ENCODE data around the gene PCK2. TPM values are rescaled to one million over a fixed set of nuclear protein-coding genes. Genes with fewer than 3 reads are reported as not detected.
A peak's percentile ranks its signal among the peaks of the same experiment; 100 is the strongest.
"Not testable (repeated sequence)": the region's sequence is repeated elsewhere in the genome, so short reads cannot be mapped to it uniquely, and the experiment has no call there.

PCK2 gene
- 122 TPM for polyA plus RNA-seq (2013, experiment 1 of 2; ENCODE audit: insufficient read length)
- polyA plus RNA-seq (2013, experiment 2 of 2; ENCODE audit: insufficient read length): 58.7 TPM

DNA sequence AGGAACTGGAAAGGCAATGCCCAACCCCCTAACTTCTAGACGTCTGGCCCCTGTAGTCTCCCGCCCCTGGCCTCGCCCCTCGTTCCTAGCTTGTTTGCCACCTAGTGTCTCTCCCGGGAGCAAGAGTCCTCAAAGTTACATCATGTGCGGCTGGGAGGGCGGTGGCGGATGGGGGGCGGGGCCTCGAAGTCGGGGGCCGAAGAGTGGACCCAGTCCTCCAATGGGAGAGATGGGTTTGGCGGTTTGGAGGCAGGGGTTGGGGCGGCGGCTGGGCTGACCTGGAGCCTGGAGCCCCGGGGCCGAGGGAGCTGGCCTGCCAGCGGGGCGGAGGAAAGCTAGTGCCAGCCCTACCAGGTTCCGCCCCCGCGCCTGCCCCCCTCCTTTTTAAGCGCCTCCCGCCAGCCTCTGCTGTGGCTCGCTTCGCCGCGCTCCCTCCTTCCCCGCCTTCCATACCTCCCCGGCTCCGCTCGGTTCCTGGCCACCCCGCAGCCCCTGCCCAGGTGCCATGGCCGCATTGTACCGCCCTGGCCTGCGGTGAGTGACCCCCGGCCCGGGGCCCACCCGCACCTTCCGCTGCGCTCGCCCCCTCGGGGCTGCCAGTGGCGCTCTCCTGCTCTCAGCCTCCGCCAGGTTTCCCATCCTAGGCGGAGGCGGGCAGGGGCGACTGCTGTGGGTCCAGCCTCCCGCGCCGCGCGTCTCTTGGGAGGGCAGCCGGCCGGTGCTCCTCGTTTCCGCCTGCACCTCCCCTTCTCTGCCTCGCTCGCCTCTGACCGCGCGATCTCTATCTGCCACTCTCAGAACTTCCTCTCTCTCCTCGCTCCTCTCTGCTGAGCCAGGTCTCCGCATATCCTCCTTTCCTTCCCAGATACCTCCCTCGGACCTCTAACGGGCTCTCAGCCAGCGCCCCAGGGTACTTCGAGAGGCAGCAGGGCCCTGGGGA lies at the start of gene PCK2:
PCK2 (plus strand) TSS at position 411 of the 940 bp plus-strand sequence; CDS start at position 506, 95 bp downstream.
- peak; percentile 98 for DNase-seq

DNA sequence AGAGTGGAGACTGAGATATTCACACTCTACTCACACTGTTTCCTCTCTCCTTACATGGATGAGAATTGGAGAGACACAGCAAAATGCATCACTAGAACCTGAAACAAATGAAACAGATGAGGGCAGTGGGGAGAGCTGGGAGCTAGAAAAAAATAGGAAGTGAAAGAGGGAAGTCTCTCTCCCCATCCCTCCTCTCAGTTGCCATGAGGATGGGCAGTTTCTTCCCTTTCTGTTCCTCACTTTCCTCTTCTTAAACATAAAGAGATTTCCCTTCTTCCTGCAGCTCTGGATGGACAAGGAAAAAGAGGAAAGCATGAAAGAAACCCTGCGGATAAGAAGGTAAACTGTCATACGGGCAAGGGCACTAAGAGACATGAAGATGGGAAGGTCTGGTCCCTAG lies 45.1 kb upstream of the PCK2 start:
- not testable (repeated sequence) for DNase-seq

DNA sequence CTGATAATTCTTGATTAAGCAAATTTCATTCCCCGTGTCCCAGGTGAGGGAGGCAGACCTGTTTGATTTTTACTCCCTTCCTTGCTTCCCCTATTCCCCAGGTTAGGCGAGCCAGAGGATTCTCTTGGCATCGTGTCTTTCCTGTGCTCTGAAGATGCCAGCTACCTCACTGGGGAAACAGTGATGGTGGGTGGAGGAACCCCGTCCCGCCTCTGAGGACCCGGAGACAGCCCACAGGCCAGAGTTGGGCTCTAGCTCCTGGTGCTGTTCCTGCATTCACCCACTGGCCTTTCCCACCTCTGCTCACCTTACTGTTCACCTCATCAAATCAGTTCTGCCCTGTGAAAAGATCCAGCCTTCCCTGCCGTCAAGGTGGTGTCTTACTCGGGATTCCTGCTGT lies 43.4 kb upstream of the PCK2 start:
- DNase-seq: not testable (repeated sequence)

DNA sequence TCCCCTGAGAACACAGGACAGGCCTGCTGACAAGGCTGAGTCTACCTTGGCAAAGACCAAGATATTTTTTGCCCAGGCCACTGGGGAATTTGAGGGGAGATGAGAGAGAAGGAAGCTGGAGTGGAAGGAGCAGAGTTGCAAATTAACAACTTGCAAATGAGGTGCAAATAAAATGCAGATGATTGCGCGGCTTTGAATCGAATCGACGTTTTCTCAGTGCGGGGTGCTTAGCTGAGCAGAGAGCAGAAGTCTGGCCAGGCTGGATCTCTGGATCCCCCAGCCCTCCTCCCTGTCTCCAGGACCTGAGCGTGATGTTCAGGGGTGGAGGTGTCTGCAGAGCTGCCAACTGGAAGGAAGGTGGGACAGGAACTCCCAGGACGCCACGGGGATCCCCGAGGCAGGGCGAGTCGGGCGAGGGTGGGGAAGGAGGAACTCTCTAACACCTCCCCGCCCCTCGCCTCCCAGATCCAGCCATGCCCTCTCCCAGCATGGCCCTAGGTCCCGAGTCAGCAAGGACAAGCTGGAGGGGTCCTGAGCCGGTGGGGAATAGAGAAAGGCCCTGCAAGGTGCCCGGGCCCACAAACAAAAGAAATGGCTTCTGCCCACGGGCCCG lies 42.8 kb upstream of the PCK2 start:
- no peak for DNase-seq

DNA sequence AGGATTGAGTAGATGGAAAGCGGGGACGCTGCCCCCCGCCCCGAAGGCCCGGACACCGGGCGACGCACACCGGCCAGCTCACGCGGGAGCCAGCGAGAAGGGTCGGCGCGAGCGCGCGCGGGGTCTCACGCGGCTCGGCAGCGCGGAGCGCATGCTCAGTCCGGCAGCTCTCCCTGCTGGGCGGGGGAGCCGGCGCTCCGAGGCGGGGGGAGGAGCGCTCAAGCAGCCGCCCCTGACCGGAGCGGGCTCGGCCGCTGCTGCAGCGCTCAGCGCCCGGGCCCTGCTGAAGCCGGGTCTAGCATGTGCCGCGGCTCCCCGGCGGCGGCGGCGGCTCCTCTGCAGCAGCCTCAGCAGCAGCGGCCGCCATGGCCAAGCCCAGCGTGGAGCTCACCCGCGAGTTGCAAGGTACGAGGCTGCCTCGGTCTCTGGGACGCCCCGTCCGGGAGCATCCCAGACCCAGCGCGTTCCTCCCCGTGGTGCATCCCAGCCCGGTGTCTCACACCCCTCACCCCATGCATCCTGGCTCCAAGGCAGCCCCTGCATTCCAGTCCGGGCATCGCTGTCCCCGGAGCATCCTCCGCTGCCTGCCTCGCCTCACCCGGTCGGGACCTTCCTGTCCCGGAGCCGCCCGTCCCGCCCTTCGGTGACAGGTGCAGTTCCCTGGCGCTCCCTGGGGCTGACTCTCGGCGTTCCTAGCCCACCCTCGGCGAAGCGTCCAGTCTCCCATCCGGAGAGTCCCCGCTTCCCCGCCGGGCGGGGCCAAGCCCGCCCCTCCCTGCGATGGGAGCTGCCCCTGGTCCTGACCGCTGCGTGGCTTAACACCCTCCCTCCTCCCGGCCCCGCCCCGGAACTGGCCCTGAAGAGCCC lies 42.1 kb upstream of the PCK2 start, which contains the start of gene CARMIL3:
CARMIL3 (plus strand) TSS at position 221 of the 867 bp plus-strand sequence; CDS start at position 366, 145 bp downstream.
- peak; percentile 54 for DNase-seq

DNA sequence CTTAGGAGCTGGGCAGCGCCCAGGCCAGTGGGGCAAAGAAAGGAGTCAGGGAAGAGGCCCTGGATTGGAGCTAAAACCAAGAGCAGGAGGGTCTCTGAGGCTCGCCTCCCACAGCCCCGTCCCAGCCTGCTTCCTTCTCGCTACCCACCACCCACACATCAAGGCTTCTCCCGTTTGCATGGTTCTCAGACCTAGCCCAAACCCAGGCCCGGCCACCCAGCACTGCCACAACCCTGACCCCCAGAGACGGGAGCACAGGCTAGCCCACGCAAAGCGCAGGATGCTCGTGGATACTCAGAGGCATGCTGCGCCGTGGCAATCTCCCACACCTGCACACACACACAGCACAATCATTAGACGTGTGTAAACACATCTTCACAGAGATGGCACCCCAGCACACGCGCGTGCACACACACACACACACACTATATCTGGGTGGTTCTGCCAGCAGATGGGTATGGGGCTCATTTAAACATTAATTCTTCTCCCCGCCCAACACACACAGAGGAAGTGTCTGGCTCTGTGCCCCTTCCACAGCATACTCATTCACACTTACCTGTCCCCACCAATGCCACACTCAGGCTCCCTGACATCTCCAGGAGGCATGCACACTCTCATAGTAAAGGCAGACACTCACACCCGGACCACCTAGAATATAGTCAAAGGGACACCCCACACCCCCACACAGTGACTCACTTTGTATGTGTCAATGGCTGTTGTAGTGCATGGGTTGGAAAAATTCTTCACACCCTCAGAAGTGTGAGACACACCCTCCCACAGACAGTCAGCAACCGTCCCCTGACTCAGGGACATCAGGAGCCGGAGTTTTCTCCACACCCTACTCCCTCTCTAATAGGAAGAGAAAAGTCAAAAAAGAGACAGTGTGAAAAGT lies 41.2 kb upstream of the PCK2 start:
- DNase-seq: no peak

DNA sequence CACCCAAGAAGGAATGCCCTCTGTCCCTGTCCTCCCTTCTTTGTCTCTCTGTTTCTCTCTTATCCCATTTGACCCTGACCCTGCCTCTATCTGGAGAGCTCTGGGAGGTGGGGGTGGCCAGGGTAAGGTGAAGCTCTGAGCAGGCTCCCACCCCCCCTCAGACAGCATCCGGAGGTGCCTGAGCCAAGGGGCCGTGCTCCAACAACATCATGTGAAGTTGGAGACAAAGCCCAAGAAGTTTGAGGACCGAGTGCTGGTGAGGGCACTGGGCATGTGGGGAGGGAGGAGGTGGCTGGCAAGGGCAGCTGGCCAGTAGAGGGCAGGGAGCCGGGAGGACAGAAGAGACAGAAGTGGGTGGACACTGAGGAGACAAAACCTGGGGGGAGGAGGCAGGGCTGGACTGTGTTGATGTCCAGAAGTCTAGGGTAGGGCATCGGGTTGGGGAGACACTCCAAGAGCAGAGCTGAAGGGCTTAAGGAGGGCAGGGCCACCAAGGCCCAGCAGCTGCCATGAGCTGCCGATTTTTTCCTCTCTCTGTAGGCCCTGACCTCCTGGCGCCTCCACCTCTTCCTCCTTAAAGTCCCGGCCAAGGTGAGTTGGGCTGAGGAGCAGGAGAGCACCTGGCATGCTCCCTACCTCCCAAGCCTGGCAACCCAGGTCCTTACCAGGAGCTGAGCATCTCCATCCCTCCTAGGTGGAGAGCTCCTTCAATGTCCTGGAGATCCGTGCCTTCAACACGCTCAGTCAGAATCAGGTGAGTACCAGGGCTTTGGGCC lies 40.4 kb upstream of the PCK2 start:
- no peak for DNase-seq

DNA sequence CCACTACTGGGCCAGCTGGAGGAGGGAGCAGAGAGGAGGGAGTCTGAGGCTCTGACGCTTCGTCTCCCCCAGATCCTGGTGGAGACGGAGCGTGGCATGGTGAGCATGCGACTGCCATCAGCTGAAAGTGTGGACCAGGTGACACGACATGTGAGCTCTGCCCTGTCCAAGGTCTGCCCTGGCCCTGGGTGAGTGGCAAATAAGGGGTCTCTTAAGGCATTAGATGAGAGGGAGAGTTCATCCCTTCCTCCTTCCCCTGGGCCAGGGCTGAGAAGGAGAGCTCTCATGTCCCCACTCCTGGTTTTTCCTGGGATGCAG lies 39.8 kb upstream of the PCK2 start:
- no peak for DNase-seq

DNA sequence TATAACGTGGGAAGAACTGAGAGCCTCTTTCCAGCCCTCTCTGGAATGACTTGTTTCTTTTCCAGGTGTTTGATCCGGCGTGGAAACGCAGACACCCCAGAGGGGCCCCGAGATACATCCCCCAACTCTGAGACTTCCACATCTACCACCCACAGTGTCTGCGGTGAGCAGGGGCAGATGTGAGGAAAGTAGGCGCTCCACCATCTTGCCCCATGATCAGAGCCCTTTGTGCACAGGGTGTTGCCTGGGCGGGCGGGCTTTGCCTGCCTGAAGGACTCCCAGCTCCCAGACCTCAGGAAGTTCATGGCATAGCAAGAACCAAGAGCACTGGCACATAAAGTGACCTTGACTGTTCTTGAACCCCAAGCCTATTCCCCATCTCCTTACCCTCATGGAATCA lies 39.5 kb upstream of the PCK2 start:
- DNase-seq: no peak

DNA sequence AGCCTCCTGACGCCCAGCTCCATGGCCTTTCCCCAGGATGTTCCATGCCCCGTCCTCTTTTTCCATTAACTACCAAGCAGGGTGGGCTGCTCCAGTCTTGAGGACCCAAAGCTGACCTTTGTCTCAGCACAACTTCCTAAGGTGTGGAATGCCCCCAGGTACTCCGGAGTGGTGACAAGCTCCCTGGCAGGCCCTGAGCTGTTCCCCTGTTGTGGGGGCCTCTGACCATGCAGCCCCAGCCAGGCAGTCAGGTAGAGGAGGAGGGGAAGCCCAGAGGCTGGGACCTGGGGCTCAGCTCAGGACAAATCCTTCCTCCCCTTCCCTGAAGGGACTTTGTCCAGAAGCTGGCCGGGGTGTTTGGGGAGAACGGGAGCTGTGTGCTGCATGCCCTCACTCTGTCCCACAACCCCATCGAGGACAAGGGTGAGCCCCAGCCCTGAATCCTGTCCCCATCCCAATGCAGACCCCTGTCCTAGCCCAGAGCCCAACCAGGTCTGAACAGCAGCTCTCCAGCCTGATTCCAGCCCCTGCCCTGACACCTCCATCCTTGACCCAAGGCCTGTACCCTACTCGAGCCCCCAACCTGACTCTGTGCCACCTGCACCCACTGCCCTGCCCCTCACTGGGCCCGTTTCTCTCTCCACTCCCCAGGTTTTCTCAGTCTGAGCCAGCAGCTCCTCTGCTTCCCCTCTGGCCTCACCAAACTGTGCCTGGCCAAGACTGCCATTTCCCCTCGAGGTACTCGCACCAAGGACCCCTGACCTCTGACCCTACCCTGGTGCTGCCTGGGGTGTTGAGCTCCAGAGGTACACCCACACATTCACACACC lies 37.9 kb upstream of the PCK2 start:
- no peak for DNase-seq

DNA sequence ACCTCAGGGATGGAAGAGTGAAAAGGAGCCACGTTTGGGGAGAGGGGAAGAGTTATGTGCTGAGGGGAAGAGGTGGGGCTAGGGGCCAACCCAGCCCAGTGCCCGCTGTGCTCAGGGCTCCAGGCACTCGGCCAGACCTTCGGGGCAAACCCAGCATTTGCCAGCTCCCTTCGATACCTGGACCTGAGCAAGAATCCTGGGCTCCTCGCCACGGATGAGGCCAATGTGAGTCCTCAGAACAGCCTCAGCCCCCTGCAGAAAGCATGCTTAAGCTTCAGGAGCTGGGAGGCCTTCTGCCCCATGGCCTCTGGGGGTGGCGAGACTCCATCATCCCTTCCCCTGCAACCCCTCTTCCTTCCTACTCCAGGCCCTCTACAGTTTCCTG lies 37.3 kb upstream of the PCK2 start:
- no peak for DNase-seq

DNA sequence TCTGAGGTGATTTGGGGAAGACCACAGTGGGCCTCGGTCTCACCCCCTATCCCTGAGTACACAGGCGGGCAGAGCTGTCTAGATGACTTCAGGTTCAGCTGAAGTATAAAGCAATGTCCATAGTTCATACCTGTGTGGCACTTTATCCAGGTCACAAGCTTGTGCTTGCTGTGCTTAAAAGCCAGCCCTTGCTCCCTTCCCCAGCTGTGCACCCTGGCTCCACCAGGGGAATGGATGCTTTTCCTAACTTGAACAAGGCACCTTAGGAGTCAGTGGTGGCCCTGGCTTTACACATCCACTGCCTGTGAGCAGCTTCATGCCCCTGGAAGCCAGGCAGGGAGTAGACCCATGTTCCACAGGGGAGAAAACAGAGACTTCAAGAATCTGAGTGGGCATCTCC lies 36.8 kb upstream of the PCK2 start:
- no peak for DNase-seq

DNA sequence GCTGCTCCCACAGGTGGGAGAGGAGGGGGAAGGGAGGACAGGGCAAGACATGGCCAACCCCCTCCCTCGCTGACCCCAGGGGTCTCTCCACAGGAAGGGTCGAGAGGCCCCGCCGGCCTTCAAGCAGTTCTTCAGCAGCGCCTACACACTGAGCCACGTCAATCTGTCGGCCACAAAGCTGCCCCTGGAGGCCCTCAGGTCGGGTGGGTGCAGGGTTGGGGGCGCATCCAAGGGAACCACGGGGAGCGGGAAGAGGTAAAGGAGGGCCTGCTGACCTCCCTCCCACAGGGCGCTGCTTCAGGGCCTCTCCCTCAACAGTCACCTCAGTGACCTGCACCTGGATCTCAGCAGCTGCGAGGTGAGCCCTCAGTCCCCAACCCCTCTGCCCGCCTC lies 36.2 kb upstream of the PCK2 start:
- no peak for DNase-seq

DNA sequence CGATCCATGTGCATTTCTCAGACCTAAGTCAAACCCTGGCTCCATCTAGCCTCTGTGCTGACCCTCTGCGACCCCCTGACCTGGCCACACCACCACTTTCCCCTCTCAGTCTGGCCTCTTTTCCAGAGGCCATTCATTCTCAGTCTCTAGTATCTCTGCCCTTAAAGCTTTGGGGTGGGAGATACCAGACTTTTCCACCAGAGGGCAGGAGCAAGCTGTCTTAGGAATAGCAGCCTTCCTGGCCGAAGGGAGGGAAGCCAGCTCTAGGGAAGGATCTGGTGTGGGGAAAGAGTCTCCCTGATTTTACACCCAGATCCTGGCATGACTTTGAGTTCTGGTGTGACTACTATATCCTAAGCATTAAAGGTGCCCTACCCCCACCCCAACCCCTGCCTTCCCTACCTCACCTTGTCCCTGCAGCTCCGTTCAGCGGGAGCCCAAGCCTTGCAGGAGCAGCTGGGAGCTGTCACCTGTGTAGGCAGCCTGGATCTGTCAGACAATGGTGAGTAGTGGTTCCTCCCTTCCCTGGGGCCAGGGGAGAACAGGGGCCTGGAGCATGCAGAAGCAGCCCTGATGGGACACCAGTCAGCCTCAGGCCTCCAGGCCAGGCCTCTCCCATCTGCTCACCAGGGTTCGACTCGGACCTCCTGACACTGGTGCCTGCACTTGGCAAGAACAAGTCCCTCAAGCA lies 35.7 kb upstream of the PCK2 start:
- DNase-seq: peak; percentile 66

DNA sequence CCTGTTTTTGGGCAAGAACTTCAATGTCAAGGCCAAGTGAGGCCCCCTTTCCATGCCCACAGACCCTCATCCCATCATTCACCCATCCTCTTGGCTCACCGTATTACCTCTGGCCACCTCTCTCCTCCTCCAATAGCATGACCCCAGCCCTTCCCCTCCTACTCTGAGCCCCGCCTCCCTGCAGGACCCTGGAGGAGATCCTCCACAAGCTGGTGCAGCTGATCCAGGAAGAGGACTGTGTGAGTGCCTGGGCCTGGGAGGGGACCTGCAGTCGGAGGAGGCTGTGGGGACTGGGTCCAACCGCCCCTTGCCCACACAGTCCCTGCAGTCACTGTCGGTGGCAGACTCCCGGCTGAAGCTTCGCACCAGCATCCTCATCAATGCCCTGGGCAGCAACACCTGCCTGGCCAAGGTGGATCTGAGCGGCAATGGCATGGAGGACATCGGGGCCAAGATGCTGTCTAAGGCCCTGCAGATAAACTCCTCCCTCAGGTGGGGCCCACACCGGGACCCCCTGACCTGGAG lies 35.1 kb upstream of the PCK2 start:
- DNase-seq: no peak

DNA sequence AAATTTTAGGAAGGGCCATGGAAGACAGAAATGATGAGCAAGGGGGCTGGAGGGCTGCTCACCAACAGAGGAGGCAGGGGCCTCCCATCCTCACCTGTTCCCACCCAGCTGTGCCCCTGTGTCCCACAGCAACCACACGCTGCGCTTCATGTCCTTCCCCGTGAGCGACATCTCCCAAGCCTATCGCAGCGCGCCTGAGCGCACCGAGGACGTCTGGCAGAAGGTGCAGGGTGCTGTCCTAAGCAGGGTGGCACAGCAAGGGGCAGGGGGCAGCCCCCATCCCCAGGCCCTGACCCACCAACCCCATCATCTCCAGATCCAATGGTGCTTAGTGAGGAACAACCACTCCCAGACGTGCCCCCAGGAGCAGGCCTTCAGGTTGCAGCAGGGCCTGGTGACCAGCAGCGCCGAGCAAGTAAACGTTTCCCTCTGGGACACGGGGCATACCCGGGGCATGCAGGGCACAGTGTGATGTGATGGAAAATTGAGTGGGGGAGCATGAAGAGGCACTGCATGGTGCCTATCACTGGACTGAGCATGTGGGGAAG lies 34.2 kb upstream of the PCK2 start:
- no peak for DNase-seq

DNA sequence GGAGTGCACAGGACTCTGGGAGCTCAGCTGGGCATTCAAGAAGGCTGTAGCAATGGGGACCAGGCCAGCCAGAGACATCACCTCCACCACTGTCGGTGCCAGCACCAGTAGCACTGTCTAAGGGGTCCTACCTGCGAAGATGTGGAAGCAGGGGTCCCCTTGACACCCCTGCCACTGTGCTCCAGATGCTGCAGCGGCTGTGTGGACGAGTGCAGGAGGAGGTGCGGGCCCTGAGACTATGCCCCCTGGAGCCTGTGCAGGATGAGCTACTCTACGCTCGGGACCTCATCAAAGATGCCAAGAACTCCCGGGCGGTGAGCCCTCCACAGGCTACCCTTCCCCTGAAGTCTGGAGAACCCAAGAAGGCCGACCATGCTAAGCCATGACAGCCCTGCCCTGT lies 33.7 kb upstream of the PCK2 start:
- DNase-seq: no peak

DNA sequence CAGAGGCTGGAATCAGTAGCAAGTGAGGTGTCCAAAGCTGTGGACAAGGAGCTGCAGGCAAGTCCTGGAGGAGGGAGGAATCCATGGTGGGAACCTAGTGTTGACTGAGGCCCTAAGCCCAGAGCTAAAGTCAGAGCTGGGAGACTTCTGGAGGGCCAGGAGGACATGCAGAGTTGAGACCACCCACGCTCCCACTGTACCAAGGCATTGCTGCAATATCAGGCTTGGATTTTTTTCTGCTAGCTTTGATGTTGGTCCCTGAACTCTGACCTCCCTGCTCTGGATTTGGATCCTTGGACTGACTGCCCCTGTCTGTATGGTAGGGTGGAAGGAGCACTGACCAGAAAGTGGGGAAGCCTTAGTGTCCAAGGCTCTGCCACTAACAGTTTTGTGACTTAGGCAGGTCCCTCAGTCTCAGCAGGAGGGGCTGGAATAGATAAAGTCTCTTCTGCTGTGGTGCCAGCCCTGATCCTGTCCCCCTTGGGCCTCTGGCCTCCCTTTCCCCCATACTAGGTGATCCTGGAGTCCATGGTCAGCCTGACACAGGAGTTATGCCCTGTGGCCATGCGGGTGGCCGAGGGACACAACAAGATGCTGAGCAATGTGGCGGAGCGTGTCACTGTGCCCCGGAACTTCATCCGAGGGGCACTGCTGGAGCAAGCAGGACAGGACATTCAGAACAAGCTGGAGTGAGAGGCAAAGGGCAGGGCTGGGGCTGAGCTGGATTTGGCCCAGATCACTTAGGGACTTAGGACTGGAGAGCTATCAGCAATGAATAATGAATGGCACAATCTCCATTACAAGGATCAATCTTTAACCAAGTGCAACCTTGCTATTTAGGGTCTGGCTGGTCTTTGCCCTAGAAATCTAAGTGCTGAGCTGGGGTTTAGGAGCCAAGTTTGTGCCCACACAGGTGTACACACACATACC lies 32.9 kb upstream of the PCK2 start:
- no peak for DNase-seq

All from fibroblast of skin of back (primary cell).